GM23338 (cell line): ENCODE results near the gene CACNA2D4. TPM values are rescaled to one million over a fixed set of nuclear protein-coding genes. Genes with fewer than 3 reads are reported as not detected.
A peak's percentile ranks its signal among the peaks of the same experiment; 100 is the strongest.

ENCODE experiments used
- ATAC-seq: fragments of 200-7000 bp; cut with Tn5 transposase; 3 replicates; pipeline ENCODE4 v1.9.1; 2020
- DNase-seq: peaks from one replicate; pipeline ENCODE4 v3.0.0-alpha.2; 2015; ENCODE audit warnings: low spot score
- H2AFZ ChIP-seq: fragments of 200-600 bp; sonication (generic); 2 replicates; pipeline ENCODE4 v1.8.0; 2016; ENCODE audit warnings: antibody characterized with exemption, mild to moderate bottlenecking, moderate library complexity
- H3F3A ChIP-seq: fragments of 200-600 bp; sonication (generic); replicated peaks from 2 replicates; pipeline ENCODE4 v1.8.0; 2017; ENCODE audit warnings: antibody characterized with exemption, mixed run types, low read depth
- H3K27ac ChIP-seq: fragments of 200-600 bp; sonication (generic); 2 replicates; pipeline ENCODE4 v1.6.1; 2016; ENCODE audit warnings: low read depth
- H3K27me3 ChIP-seq: fragments of 200-600 bp; sonication (generic); 2 replicates; pipeline ENCODE4 v1.8.0; 2016; ENCODE audit warnings: mild to moderate bottlenecking, mixed run types, moderate library complexity; ENCODE audit not compliant: insufficient read depth
- H3K36me3 ChIP-seq: fragments of 200-600 bp; sonication (generic); 2 replicates; pipeline ENCODE4 v1.8.0; 2016; ENCODE audit warnings: mild to moderate bottlenecking; ENCODE audit not compliant: insufficient read depth
- H3K4me1 ChIP-seq: fragments of 200-600 bp; sonication (generic); 2 replicates; pipeline ENCODE4 v1.8.0; 2016; ENCODE audit warnings: mild to moderate bottlenecking, moderate library complexity; ENCODE audit not compliant: insufficient read depth
- H3K4me2 ChIP-seq: fragments of 200-600 bp; sonication (generic); 2 replicates; pipeline ENCODE4 v1.7.1; 2017; ENCODE audit warnings: mixed run types
- H3K4me3 ChIP-seq: fragments of 200-600 bp; sonication (generic); 2 replicates; pipeline ENCODE4 v1.6.1; 2016; ENCODE audit warnings: mixed run types
- H3K79me2 ChIP-seq: fragments of 200-600 bp; sonication (generic); replicated peaks from 2 replicates; pipeline ENCODE4 v1.8.0; 2017; ENCODE audit warnings: mild to moderate bottlenecking; ENCODE audit not compliant: insufficient read depth
- H3K9me2 ChIP-seq: fragments of 200-600 bp; sonication (generic); 2 replicates; pipeline ENCODE4 v1.8.0; 2017; ENCODE audit not compliant: insufficient read depth
- H4K20me1 ChIP-seq: fragments of 200-600 bp; sonication (generic); replicated peaks from 2 replicates; pipeline ENCODE4 v1.8.0; 2017; ENCODE audit warnings: mild to moderate bottlenecking; ENCODE audit not compliant: insufficient read depth
- H3K27ac Mint-ChIP-seq: 2 replicates; pipeline ENCODE4 v1.8.0; 2020; ENCODE audit warnings: inconsistent platforms, mild to moderate bottlenecking, moderate library complexity, mixed read lengths
- H3K27me3 Mint-ChIP-seq: 3 replicates; pipeline ENCODE4 v1.8.0; 2022; ENCODE audit warnings: low read depth, mild to moderate bottlenecking, moderate library complexity, mixed read lengths, inconsistent platforms; ENCODE audit not compliant: insufficient read depth, poor library complexity
- H3K36me3 Mint-ChIP-seq: 3 replicates; pipeline ENCODE4 v1.8.0; 2021; ENCODE audit warnings: low read depth, mild to moderate bottlenecking, inconsistent platforms, moderate library complexity, mixed read lengths
- H3K4me1 Mint-ChIP-seq: 3 replicates; pipeline ENCODE4 v1.8.0; 2020; ENCODE audit warnings: mild to moderate bottlenecking, inconsistent platforms, mixed read lengths
- H3K4me3 Mint-ChIP-seq: 3 replicates; pipeline ENCODE4 v1.8.0; 2021; ENCODE audit warnings: moderate library complexity, mild to moderate bottlenecking, inconsistent platforms, mixed read lengths
- H3K9me3 Mint-ChIP-seq: 3 replicates; pipeline ENCODE4 v1.8.0; 2020; ENCODE audit warnings: moderate library complexity, mild to moderate bottlenecking, inconsistent platforms, mixed read lengths
- CTCF ChIP-seq, 2 experiments: fragments of 200-600 bp in 1 of 2; sonication (generic) in 1 of 2; conservative IDR thresholded peaks; 2 replicates each; pipeline versions ENCODE4 v1.5.1 to v1.6.1; 2016 to 2017; ENCODE audit warnings: antibody characterized with exemption in 2 of 2, low read depth in 2 of 2, mild to moderate bottlenecking in 2 of 2, moderate library complexity in 1 of 2
- ETS1 ChIP-seq: IDR thresholded peaks from 2 replicates; pipeline ENCODE4 v1.6.1; 2016; ENCODE audit warnings: antibody characterized with exemption
- EZH2 ChIP-seq: fragments of 200-600 bp; sonication (generic); IDR thresholded peaks from one replicate; pipeline ENCODE4 v1.8.0; 2017; ENCODE audit warnings: antibody characterized with exemption, mild to moderate bottlenecking, low read depth; ENCODE audit not compliant: unreplicated experiment
- EZH2phosphoT487 ChIP-seq: fragments of 200-600 bp; sonication (generic); IDR thresholded peaks from one replicate; pipeline ENCODE4 v1.8.1; 2018; ENCODE audit warnings: antibody characterized with exemption; ENCODE audit not compliant: unreplicated experiment
- JUNB ChIP-seq: IDR thresholded peaks from one replicate; pipeline ENCODE4 v1.6.1; 2016; ENCODE audit warnings: antibody characterized with exemption; ENCODE audit not compliant: unreplicated experiment
- NANOG ChIP-seq: IDR thresholded peaks from 2 replicates; pipeline ENCODE4 v1.6.1; 2016; ENCODE audit warnings: antibody characterized with exemption, borderline replicate concordance
- POLR2AphosphoS5 ChIP-seq: IDR thresholded peaks from 2 replicates; pipeline ENCODE4 v1.6.1; 2016; ENCODE audit warnings: antibody characterized with exemption, low read depth
- STAT1 ChIP-seq: IDR thresholded peaks from one replicate; pipeline ENCODE4 v1.6.1; 2016; ENCODE audit warnings: antibody characterized with exemption; ENCODE audit not compliant: unreplicated experiment
- ZNF114 ChIP-seq: fragments of 250-450 bp; sonication (Bioruptor Pico); IDR thresholded peaks from 2 replicates; pipeline ENCODE4 v1.5.0; 2020; ENCODE audit warnings: mild to moderate bottlenecking, moderate library complexity
- ZNF331 ChIP-seq: fragments of 250-450 bp; sonication (Bioruptor Pico); IDR thresholded peaks from 2 replicates; pipeline ENCODE4 v1.5.0; 2020; ENCODE audit warnings: low read depth, mild to moderate bottlenecking, moderate library complexity
- ZNF462 ChIP-seq: fragments of 250-450 bp; sonication (Bioruptor Pico); IDR thresholded peaks from 2 replicates; pipeline ENCODE4 v1.5.0; 2020; ENCODE audit warnings: mild to moderate bottlenecking, moderate library complexity
- polyA plus RNA-seq: library from polyadenylated mRNA; unstranded; fragments of >200 nt; fragmentation: Nextera tagmentation; extraction: Ambion mirVana; gene quantifications from 2 replicates; pipeline ENCODE4 v1.2.1, GENCODE V29; 2016
- total RNA-seq: library from RNA; depleted of rRNA; stranded (reverse); fragments of >200 nt; shearing (Covaris generic); gene quantifications from 2 replicates; pipeline ENCODE4 v1.2.3, GENCODE V29; 2014

CACNA2D4 gene
- total and polyA plus RNA-seq, 2 experiments from 2014 or later: 0.07 to 0.24 TPM

GRCh38 chr12:1773937-1774655 is 144.4 kb downstream of the CACNA2D4 start:
- ATAC-seq (no peak), DNase-seq (no peak)
- Histone ChIP-seq H2AFZ (no peak overlapping the region), H3K4me1 (0 out of 2 replicates have a peak, but pooled peaks cover 13% of the 10 kb centered on the region), H3K79me2 (peaks cover 55% of the 10 kb centered on the region), H3K27ac (no peak overlapping the region), H3K27me3 (no peaks in the 10 kb centered on the region), H3K4me3 (no peak overlapping the region), H3K4me2 (no peak overlapping the region), H3K9me2 (no peaks in the 10 kb centered on the region), H3F3A (no peaks in the 10 kb centered on the region), H4K20me1 (0 out of 2 replicates have a peak, but pooled peaks cover 7% of the 10 kb centered on the region), H3K36me3 (peaks cover 2% of the 10 kb centered on the region; the same call in 1 of the 2 replicates)
- H3K4me1 Mint-ChIP-seq: peaks cover 29% of the 10 kb centered on the region; the same call in 2 of the 3 replicates
- H3K36me3 Mint-ChIP-seq: no peaks in the 10 kb centered on the region; the same call in 2 of the 3 replicates
- no peaks in the 10 kb centered on the region for H3K9me3 Mint-ChIP-seq
- no peak overlapping the region for H3K27ac Mint-ChIP-seq
- no peaks in the 10 kb centered on the region for H3K27me3 Mint-ChIP-seq
- H3K4me3 Mint-ChIP-seq: no peak overlapping the region
- no peak for TF ChIP-seq ZNF331 (CRISPR knock-in tag)
- TF ChIP-seq ZNF114 (CRISPR knock-in tag): no peak

- Histone ChIP-seq H3K27me3 (no peaks in the 10 kb centered on the region), H4K20me1 (peaks cover 22% of the 10 kb centered on the region; the same call in 1 of the 2 replicates), H3K4me1 (peaks cover 4% of the 10 kb centered on the region; the same call in 1 of the 2 replicates), H3K9me2 (no peaks in the 10 kb centered on the region), H3F3A (no peaks in the 10 kb centered on the region), H3K27ac (no peak overlapping the region), H3K79me2 (peaks cover 79% of the 10 kb centered on the region), H3K36me3 (no peaks in the 10 kb centered on the region; the same call in 1 of the 2 replicates), H2AFZ (no peak overlapping the region), H3K4me3 (no peak overlapping the region), H3K4me2 (no peak overlapping the region)
- DNase-seq (no peak), ATAC-seq (peak; percentile 47; the same call in 2 of the 3 replicates)
- H3K9me3 Mint-ChIP-seq: no peaks in the 10 kb centered on the region
- H3K36me3 Mint-ChIP-seq: no peaks in the 10 kb centered on the region
- H3K4me1 Mint-ChIP-seq: peaks cover 19% of the 10 kb centered on the region; the same call in 2 of the 3 replicates
- no peak overlapping the region for H3K4me3 Mint-ChIP-seq
- H3K27ac Mint-ChIP-seq: 0 out of 2 replicates have a peak overlapping the region, but pooled peaks have one; percentile 47
- H3K27me3 Mint-ChIP-seq: no peaks in the 10 kb centered on the region
- TF ChIP-seq EZH2phosphoT487 (no peak), POLR2AphosphoS5 (no peak), NANOG (no peak), CTCF (conservative IDR thresholded peaks at IDR 0.05; ENCODE audit: low read depth in 2 of 2) (no peak), ETS1 (no peak), JUNB (no peak), STAT1 (no peak), ZNF462 (no peak), EZH2 (no peak)
Measured at GRCh38 chr12:1769809-1770494, 148.5 kb downstream of the CACNA2D4 start.
